Common myeloid progenitor, CD34-positive (primary cell): ENCODE results near the gene DGAT2L6.

ENCODE experiments used
- CTCF ChIA-PET: fragments of 350-600 bp; sonication (Branson Sonifier 250); formaldehyde crosslinking; loops from one replicate; lab custom pipeline; 2021; ENCODE audit warnings: antibody characterized with exemption; lab: Charles Lee
- POLR2A ChIA-PET: fragments of 350-600 bp; sonication (Branson Sonifier 250); formaldehyde crosslinking; loops from one replicate; lab custom pipeline; 2021; ENCODE audit warnings: antibody characterized with exemption; lab: Charles Lee
- DNase-seq, 3 donors: peaks; one replicate each; pipeline versions ENCODE4 v3.0.0 to v3.0.0-alpha.2; 2013
- H3K27ac ChIP-seq, 2 experiments: 1 replicate in 1 of 2; 2 replicates in 1 of 2; pipeline ENCODE4 v1.7.0; 2013; ENCODE audit warnings: inconsistent platforms in 2 of 2, low read length in 2 of 2, mild to moderate bottlenecking in 2 of 2, low read depth in 1 of 2, moderate library complexity in 1 of 2; ENCODE audit not compliant: severe bottlenecking in 2 of 2, insufficient read depth in 1 of 2, poor library complexity in 1 of 2
- H3K27me3 ChIP-seq, 5 experiments: replicated peaks in 2 of 5; 1 replicate in 3 of 5; 2 replicates in 2 of 5; pipeline versions ENCODE4 v1.6.1 to v1.7.0; 2013; ENCODE audit warnings: low read length in 4 of 5, mild to moderate bottlenecking in 2 of 5, moderate library complexity in 2 of 5, inconsistent platforms in 1 of 5; ENCODE audit not compliant: insufficient read depth in 5 of 5, control insufficient read depth in 4 of 5
- H3K36me3 ChIP-seq, 4 experiments: 1 replicate in 2 of 4; 2 replicates in 2 of 4; pipeline versions ENCODE4 v1.6.1 to v1.7.0; 2013; ENCODE audit warnings: low read length in 3 of 4, control low read depth in 1 of 4, mild to moderate bottlenecking in 1 of 4; ENCODE audit not compliant: control insufficient read depth in 4 of 4, insufficient read depth in 4 of 4
- H3K4me1 ChIP-seq, 4 experiments: 1 replicate in 3 of 4; 2 replicates in 1 of 4; pipeline versions ENCODE4 v1.6.1 to v1.7.1; 2013; ENCODE audit warnings: low read length in 3 of 4, mild to moderate bottlenecking in 3 of 4, control low read depth in 1 of 4, inconsistent platforms in 1 of 4, moderate library complexity in 1 of 4; ENCODE audit not compliant: control insufficient read depth in 4 of 4, insufficient read depth in 4 of 4; ENCODE audit errors: control extremely low read depth in 1 of 4
- H3K4me3 ChIP-seq, 7 experiments: 1 replicate in 4 of 7; 2 replicates in 3 of 7; pipeline versions ENCODE4 v1.5.1 to v1.7.0; 2013; ENCODE audit warnings: mild to moderate bottlenecking in 7 of 7, low read length in 6 of 7, moderate library complexity in 6 of 7, inconsistent platforms in 2 of 7, low read depth in 2 of 7, control low read depth in 1 of 7; ENCODE audit not compliant: insufficient read depth in 4 of 7, control insufficient read depth in 1 of 7; ENCODE audit errors: extremely low read depth in 1 of 7
- H3K9me3 ChIP-seq, 5 experiments: 1 replicate in 4 of 5; 2 replicates in 1 of 5; pipeline versions ENCODE4 v1.6.1 to v1.7.1; 2013; ENCODE audit warnings: low read length in 4 of 5, mild to moderate bottlenecking in 2 of 5, inconsistent platforms in 1 of 5, low read depth in 1 of 5, moderate library complexity in 1 of 5; ENCODE audit not compliant: control insufficient read depth in 4 of 5, insufficient read depth in 2 of 5; ENCODE audit errors: control extremely low read depth in 1 of 5
- WGBS: methylation state at CpG from one replicate; pipeline ENCODE4 v1.1.5; 2013; ENCODE audit not compliant: insufficient coverage; 5-methylcytosine and 5-hydroxymethylcytosine counted together

The DGAT2L6 gene

GRCh38 chrX:70169281-70169680 is 8.0 kb upstream of the DGAT2L6 start:
- DNase-seq = no peak
- Histone ChIP-seq H3K9me3 (no peaks in the 10 kb centered on the region), H3K27ac (no peak overlapping the region), H3K27me3 (peaks cover 0 to 2% (median 0%) of the 10 kb centered on the region in 5 experiments), H3K4me3 (no peak overlapping the region), H3K4me1 (peaks cover 0 to 3% (median 0%) of the 10 kb centered on the region in 4 experiments), H3K36me3 (peaks cover 0 to 13% (median 2%) of the 10 kb centered on the region in 4 experiments)
- ChIA-PET POLR2A (no interaction called here), CTCF (no interaction called here)
- WGBS = 82% methylated on average over 7 of the region's 7 CpGs

DNA sequence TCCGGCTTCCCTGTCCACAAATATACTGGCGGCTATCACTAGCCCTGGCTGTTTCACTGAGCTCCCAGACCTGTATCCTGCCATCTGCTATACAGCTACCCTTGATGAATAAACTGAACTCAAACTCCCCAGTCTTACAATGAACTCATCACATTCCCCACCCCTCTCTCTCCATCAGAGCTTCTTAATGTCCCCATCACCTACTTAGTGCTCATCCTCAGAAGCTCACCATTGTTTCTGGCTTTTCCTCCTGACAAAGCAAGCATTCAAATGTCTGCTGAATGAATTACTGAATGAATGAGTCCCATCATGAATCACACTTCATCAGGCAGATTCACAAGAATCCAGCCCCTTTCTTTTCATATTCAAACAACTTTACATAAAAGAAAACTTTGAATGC is 5.7 kb upstream of the DGAT2L6 start:
- DNase-seq = no peak
- Histone ChIP-seq H3K27ac (no peak overlapping the region), H3K36me3 (no peaks in the 10 kb centered on the region), H3K27me3 (no peaks in the 10 kb centered on the region), H3K9me3 (no peaks in the 10 kb centered on the region), H3K4me3 (no peak overlapping the region), H3K4me1 (peaks cover 0 to 3% (median under 1%) of the 10 kb centered on the region in 4 experiments)
- CTCF ChIA-PET = no interaction called here
- 83% methylated on average over 2 of the region's 2 CpGs for WGBS
- POLR2A ChIA-PET = no interaction called here

GRCh38 chrX:70172221-70172620 is 5.1 kb upstream of the DGAT2L6 start:
- Histone ChIP-seq H3K9me3 (no peaks in the 10 kb centered on the region), H3K4me1 (peaks cover 0 to 7% (median 4%) of the 10 kb centered on the region in 4 experiments), H3K36me3 (no peaks in the 10 kb centered on the region), H3K27ac (no peak overlapping the region), H3K4me3 (no peak overlapping the region), H3K27me3 (no peaks in the 10 kb centered on the region)
- 100% methylated on average over 1 of the region's 3 CpGs for WGBS
- CTCF ChIA-PET = no interaction called here
- POLR2A ChIA-PET = no interaction called here
- no peak for DNase-seq

GRCh38 chrX:70172964-70173363 is 4.3 kb upstream of the DGAT2L6 start:
- Histone ChIP-seq H3K9me3 (no peaks in the 10 kb centered on the region), H3K36me3 (no peaks in the 10 kb centered on the region), H3K4me1 (peaks cover 0 to 11% (median 4%) of the 10 kb centered on the region in 4 experiments), H3K4me3 (no peak overlapping the region), H3K27me3 (no peaks in the 10 kb centered on the region), H3K27ac (no peak overlapping the region)
- POLR2A ChIA-PET = no interaction called here
- no peak for DNase-seq
- CTCF ChIA-PET = no interaction called here
- 62% methylated on average over 4 of the region's 4 CpGs for WGBS

DNA sequence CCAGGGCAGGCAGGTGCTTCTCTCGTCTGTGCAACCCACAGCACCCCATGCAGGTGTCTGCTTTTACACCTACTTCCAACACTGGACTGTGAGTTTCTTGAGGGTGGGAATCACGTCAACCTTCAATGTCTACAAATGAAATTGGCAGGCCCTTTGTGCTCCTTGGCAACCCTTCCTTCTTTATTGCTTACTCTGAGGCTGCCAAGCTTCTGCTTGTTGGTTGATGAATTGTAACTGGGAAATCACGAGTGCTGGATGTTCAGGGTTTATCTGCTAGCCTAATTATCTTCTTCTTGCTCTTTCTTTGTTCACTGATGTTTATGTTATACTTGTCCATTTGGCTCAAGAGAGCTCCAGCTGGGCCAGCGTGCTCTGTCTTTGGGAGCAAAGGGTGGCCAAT is 2.5 kb upstream of the DGAT2L6 start:
- ChIA-PET CTCF (no interaction called here), POLR2A (no interaction called here)
- Histone ChIP-seq H3K4me3 (no peak overlapping the region), H3K4me1 (peaks cover 0 to 11% (median 4%) of the 10 kb centered on the region in 4 experiments), H3K27me3 (no peaks in the 10 kb centered on the region), H3K27ac (no peak overlapping the region), H3K36me3 (no peaks in the 10 kb centered on the region), H3K9me3 (no peaks in the 10 kb centered on the region)
- DNase-seq = no peak
- 80% methylated on average over 1 of the region's 4 CpGs for WGBS

- H3K36me3 ChIP-seq = no peaks in the 10 kb centered on the region
- ChIA-PET CTCF (no interaction called here), POLR2A (no interaction called here)
- no peaks in the 10 kb centered on the region for H3K9me3 ChIP-seq
- WGBS = 88% methylated on average over 2 of the region's 7 CpGs
- peaks cover 0 to 11% (median 4%) of the 10 kb centered on the region in 4 experiments for H3K4me1 ChIP-seq
- no peak overlapping the region for H3K27ac ChIP-seq
- DNase-seq = no peak
- no peak overlapping the region for H3K4me3 ChIP-seq
- no peaks in the 10 kb centered on the region for H3K27me3 ChIP-seq
Observed at GRCh38 chrX:70175338-70175737, 1.9 kb upstream of the DGAT2L6 start.

- ChIA-PET CTCF (no interaction called here), POLR2A (no interaction called here)
- Histone ChIP-seq H3K9me3 (no peaks in the 10 kb centered on the region), H3K36me3 (no peaks in the 10 kb centered on the region), H3K27me3 (no peaks in the 10 kb centered on the region), H3K4me3 (no peak overlapping the region), H3K27ac (no peak overlapping the region), H3K4me1 (no peaks in the 10 kb centered on the region)
- WGBS = 87% methylated on average over 4 of the region's 5 CpGs
- no peak for DNase-seq
Observed at GRCh38 chrX:70183091-70183490, 5.8 kb downstream of the DGAT2L6 start.
